PC-3 (cell line): ENCODE results near the gene ABCC3. TPM values are rescaled to one million over a fixed set of nuclear protein-coding genes. Genes with fewer than 3 reads are reported as not detected.
A peak's percentile ranks its signal among the peaks of the same experiment; 100 is the strongest.

Source experiments
- ATAC-seq: fragments of 200-7000 bp; cut with Tn5 transposase; 2 replicates; pipeline ENCODE4 v1.9.1; 2020; ENCODE audit warnings: mild to moderate bottlenecking, moderate library complexity
- BruUV-seq: library from RNA; stranded (reverse); fragments of 400-500 nt; replicated peaks from 2 replicates; lab custom pipeline; 2021; lab: Mats Ljungman, UMichigan
- CTCF ChIA-PET: fragments of 300-600 bp; sonication (Branson Sonifier 250); formaldehyde crosslinking; loops from one replicate; lab custom pipeline; 2022; ENCODE audit warnings: antibody characterized with exemption; lab: Charles Lee
- POLR2A ChIA-PET: fragments of 300-600 bp; sonication (Branson Sonifier 250); formaldehyde crosslinking; loops from one replicate; lab custom pipeline; 2022; ENCODE audit warnings: antibody characterized with exemption; ENCODE audit not compliant: unreplicated experiment; lab: Charles Lee
- DNase-seq: peaks from one replicate; pipeline ENCODE4 v3.0.0-alpha.2; 2015
- H2AFZ ChIP-seq: fragments of 300-600 bp; sonication (generic); 2 replicates; pipeline ENCODE4 v1.6.0; 2016; ENCODE audit warnings: antibody characterized with exemption, low read length
- H3F3A ChIP-seq: fragments of 300-600 bp; sonication (generic); one replicate; pipeline ENCODE4 v1.6.0; 2017; ENCODE audit warnings: antibody characterized with exemption, low read length, control low read depth, mild to moderate bottlenecking; ENCODE audit not compliant: unreplicated experiment
- H3K27ac ChIP-seq: fragments of 300-600 bp; sonication (generic); 2 replicates; pipeline ENCODE4 v1.5.1; 2016; ENCODE audit warnings: mild to moderate bottlenecking, low read length
- H3K27me3 ChIP-seq: fragments of 300-600 bp; sonication (generic); 2 replicates; pipeline ENCODE4 v1.6.1; 2016; ENCODE audit warnings: low read length, mixed read lengths
- H3K36me3 ChIP-seq: fragments of 300-600 bp; sonication (generic); 2 replicates; pipeline ENCODE4 v1.6.1; 2016; ENCODE audit warnings: low read depth, mixed run types, low read length, mixed read lengths
- H3K4me1 ChIP-seq: fragments of 300-600 bp; sonication (generic); 2 replicates; pipeline ENCODE4 v1.5.1; 2016; ENCODE audit warnings: low read length; ENCODE audit not compliant: insufficient read depth
- H3K4me2 ChIP-seq: fragments of 300-600 bp; sonication (generic); 2 replicates; pipeline ENCODE4 v1.6.0; 2016; ENCODE audit warnings: low read length
- H3K4me3 ChIP-seq: fragments of 300-600 bp; sonication (generic); 2 replicates; pipeline ENCODE4 v1.5.1; 2016; ENCODE audit warnings: mild to moderate bottlenecking, low read length, mixed read lengths
- H3K79me2 ChIP-seq: fragments of 300-600 bp; sonication (generic); 2 replicates; pipeline ENCODE4 v1.6.1; 2017; ENCODE audit warnings: low read length, mixed read lengths
- H3K9ac ChIP-seq: fragments of 300-600 bp; sonication (generic); 2 replicates; pipeline ENCODE4 v1.6.0; 2016; ENCODE audit warnings: mild to moderate bottlenecking, low read length
- H3K9me2 ChIP-seq: fragments of 300-600 bp; sonication (generic); replicated peaks from 2 replicates; pipeline ENCODE4 v1.6.1; 2016; ENCODE audit warnings: mixed run types, low read length, mixed read lengths
- H3K9me3 ChIP-seq: fragments of 300-600 bp; sonication (generic); 2 replicates; pipeline ENCODE4 v1.6.1; 2016; ENCODE audit warnings: low read length, mixed read lengths
- H4K20me1 ChIP-seq: fragments of 300-600 bp; sonication (generic); 2 replicates; pipeline ENCODE4 v1.6.1; 2016; ENCODE audit warnings: low read length, mixed read lengths
- EZH2 ChIP-seq: fragments of 300-600 bp; sonication (generic); IDR thresholded peaks from one replicate; pipeline ENCODE4 v1.6.1; 2017; ENCODE audit warnings: antibody characterized with exemption, mild to moderate bottlenecking, low read length; ENCODE audit not compliant: unreplicated experiment
- EZH2phosphoT487 ChIP-seq: fragments of 300-600 bp; sonication (generic); IDR thresholded peaks from 2 replicates; pipeline ENCODE4 v1.6.1; 2018; ENCODE audit warnings: mild to moderate bottlenecking, antibody characterized with exemption, low read length, borderline replicate concordance
- intact Hi-C: fragments of 100-400 bp; cut with micrococcal nuclease; formaldehyde crosslinking; loops from 2 replicates; pipeline ENCODE4 v1.9.0; 2023
- total RNA-seq: library from RNA; depleted of rRNA; stranded (reverse); fragments of >200 nt; gene quantifications from 2 replicates; pipeline ENCODE4 v1.2.3, GENCODE V29; 2014
- TF ChIP-seq, protein P1 (sequence below): fragments of 300-600 bp; sonication (generic); conservative IDR thresholded peaks from 2 replicates; pipeline ENCODE4 v1.5.1; 2017; ENCODE audit warnings: antibody characterized with exemption, low read depth, mild to moderate bottlenecking, low read length

The ABCC3 gene
- total RNA-seq, 1 experiment from 2014 or later, result 50.2 TPM

DNA sequence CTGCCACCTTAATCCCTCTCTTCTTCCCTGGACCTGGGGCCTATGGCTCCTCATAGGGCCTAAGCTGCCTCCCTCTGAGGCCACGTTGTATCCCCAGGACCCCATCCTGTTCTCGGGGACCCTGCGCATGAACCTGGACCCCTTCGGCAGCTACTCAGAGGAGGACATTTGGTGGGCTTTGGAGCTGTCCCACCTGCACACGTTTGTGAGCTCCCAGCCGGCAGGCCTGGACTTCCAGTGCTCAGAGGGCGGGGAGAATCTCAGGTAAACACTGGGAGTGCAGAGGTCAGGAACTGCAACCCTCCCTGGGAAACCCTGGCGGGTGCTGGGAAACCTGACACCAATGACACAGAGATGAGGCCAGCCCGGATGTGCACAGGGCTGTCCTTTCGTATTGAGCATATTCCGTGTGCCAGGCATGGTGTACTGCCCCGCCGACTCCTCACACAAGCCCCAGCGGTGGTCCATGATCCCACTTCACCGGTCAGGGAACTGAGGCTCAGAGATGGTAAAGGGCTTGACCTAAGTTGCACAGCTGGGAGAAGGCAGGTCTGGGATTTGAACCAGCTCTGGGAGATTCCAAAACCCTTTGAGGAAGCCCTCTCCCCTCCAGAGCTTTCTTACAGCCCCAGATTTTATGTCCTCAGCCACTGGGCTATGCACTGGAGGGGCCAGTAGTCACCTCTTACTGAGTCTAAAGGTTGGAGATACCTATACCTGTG, 50.1 kb downstream of the ABCC3 start:
- Histone ChIP-seq H3K9me2 (no peaks in the 10 kb centered on the region), H3K79me2 (no peaks in the 10 kb centered on the region), H3F3A (no peaks in the 10 kb centered on the region), H2AFZ (no peak overlapping the region), H3K9ac (no peak overlapping the region), H3K27me3 (no peaks in the 10 kb centered on the region), H3K4me1 (peaks cover 49% of the 10 kb centered on the region), H3K4me2 (peak overlapping the region; percentile 29; the same call in 1 of the 2 replicates), H3K4me3 (no peak overlapping the region), H4K20me1 (no peaks in the 10 kb centered on the region), H3K9me3 (no peaks in the 10 kb centered on the region), H3K36me3 (no peaks in the 10 kb centered on the region), H3K27ac (peak overlapping the region; percentile 4; the same call in 1 of the 2 replicates)
- DNase-seq (peak; percentile 74), ATAC-seq (peak; percentile 50)
- no TSS peak for BruUV-seq
- intact Hi-C loops, result no loop called here
- TF ChIP-seq EZH2phosphoT487 (no peak), EZH2 (no peak)
- TF ChIP-seq, protein P1, sequence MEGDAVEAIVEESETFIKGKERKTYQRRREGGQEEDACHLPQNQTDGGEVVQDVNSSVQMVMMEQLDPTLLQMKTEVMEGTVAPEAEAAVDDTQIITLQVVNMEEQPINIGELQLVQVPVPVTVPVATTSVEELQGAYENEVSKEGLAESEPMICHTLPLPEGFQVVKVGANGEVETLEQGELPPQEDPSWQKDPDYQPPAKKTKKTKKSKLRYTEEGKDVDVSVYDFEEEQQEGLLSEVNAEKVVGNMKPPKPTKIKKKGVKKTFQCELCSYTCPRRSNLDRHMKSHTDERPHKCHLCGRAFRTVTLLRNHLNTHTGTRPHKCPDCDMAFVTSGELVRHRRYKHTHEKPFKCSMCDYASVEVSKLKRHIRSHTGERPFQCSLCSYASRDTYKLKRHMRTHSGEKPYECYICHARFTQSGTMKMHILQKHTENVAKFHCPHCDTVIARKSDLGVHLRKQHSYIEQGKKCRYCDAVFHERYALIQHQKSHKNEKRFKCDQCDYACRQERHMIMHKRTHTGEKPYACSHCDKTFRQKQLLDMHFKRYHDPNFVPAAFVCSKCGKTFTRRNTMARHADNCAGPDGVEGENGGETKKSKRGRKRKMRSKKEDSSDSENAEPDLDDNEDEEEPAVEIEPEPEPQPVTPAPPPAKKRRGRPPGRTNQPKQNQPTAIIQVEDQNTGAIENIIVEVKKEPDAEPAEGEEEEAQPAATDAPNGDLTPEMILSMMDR, result no peak
- CTCF ChIA-PET, result interaction anchor here (0.5 to 0.7 kb wide), 2 partner anchors 10 to 55 kb away, joined by 3 read pairs; no protein-coding TSS in a partner anchor
- POLR2A ChIA-PET, result interaction anchor here (0.7 kb wide), 2 partner anchors 49 to 322 kb away, joined by 3 to 6 read pairs; no protein-coding TSS in a partner anchor

DNA sequence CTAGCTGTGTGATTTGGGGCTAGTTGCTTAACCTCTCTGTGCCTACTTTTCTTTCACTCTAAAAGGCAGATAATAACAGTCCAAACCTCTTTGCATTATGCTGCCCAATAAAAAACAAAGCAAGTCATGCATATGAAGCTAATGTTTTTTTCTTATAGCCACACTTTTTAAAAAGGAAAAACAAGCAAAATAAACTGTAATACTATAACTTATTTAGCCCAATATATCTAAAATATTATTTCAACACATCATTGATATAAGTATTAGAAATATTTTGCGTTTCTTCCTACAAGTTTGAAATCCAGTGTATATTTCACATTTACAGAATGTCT, 50.6 kb downstream of the ABCC3 start:
- peak overlapping the region; percentile 29; the same call in 1 of the 2 replicates for H3K4me2 ChIP-seq
- CTCF ChIA-PET, result interaction anchor here (0.5 kb wide), 1 partner anchor 9 kb away, joined by 3 read pairs; no protein-coding TSS in a partner anchor

More for the DNA sequence above, 50.6 kb downstream of the ABCC3 start:
- peaks cover 54% of the 10 kb centered on the region for H3K4me1 ChIP-seq
- ATAC-seq (no peak), DNase-seq (no peak)
- no peaks in the 10 kb centered on the region for H3K79me2 ChIP-seq
- no peaks in the 10 kb centered on the region for H3K36me3 ChIP-seq
- intact Hi-C loops, result no loop called here
- TF ChIP-seq, protein P1, result no peak
- TF ChIP-seq EZH2phosphoT487, result no peak
- no peak for TF ChIP-seq EZH2
- H3K27ac ChIP-seq, result peak overlapping the region; percentile 4; the same call in 1 of the 2 replicates
- no peak overlapping the region for H3K9ac ChIP-seq
- POLR2A ChIA-PET, result interaction anchor here (0.6 kb wide), 1 partner anchor 46 kb away, joined by 3 read pairs; no protein-coding TSS in a partner anchor
- H3K9me3 ChIP-seq, result no peaks in the 10 kb centered on the region
- no peaks in the 10 kb centered on the region for H3K9me2 ChIP-seq
- H3F3A ChIP-seq, result no peaks in the 10 kb centered on the region
- no peaks in the 10 kb centered on the region for H3K27me3 ChIP-seq
- H2AFZ ChIP-seq, result no peak overlapping the region
- no TSS peak for BruUV-seq
- H3K4me3 ChIP-seq, result no peak overlapping the region
- H4K20me1 ChIP-seq, result no peaks in the 10 kb centered on the region
